Nephron (organoid): ENCODE results near the gene TOR4A.

ENCODE experiments used
- H3K27ac Mint-ChIP-seq, 3 experiments: 2 replicates each; pipeline ENCODE4 v1.8.0; 2020; ENCODE audit warnings: mixed read lengths in 3 of 3, mild to moderate bottlenecking in 2 of 3, moderate library complexity in 1 of 3
- H3K27me3 Mint-ChIP-seq: 2 replicates; pipeline ENCODE4 v1.8.0; 2021; ENCODE audit warnings: low read depth, mild to moderate bottlenecking, moderate library complexity, mixed read lengths
- H3K36me3 Mint-ChIP-seq: 2 replicates; pipeline ENCODE4 v1.8.0; 2020; ENCODE audit warnings: low read depth, mixed read lengths
- H3K4me1 Mint-ChIP-seq: 2 replicates; pipeline ENCODE4 v1.8.0; 2020; ENCODE audit warnings: mixed read lengths
- H3K4me3 Mint-ChIP-seq, 3 experiments: 2 replicates each; pipeline ENCODE4 v1.8.0; 2020; ENCODE audit warnings: mild to moderate bottlenecking in 3 of 3, mixed read lengths in 3 of 3, moderate library complexity in 2 of 3
- H3K9me3 Mint-ChIP-seq: 2 replicates; pipeline ENCODE4 v1.8.0; 2020; ENCODE audit warnings: mixed read lengths
- CTCF ChIP-seq, 3 experiments: fragments of 200-600 bp; sonication (generic); IDR thresholded peaks; one replicate each; pipeline ENCODE4 v1.5.0; 2021; ENCODE audit warnings: antibody characterized with exemption in 3 of 3; ENCODE audit not compliant: unreplicated experiment in 3 of 3

TOR4A gene

DNA sequence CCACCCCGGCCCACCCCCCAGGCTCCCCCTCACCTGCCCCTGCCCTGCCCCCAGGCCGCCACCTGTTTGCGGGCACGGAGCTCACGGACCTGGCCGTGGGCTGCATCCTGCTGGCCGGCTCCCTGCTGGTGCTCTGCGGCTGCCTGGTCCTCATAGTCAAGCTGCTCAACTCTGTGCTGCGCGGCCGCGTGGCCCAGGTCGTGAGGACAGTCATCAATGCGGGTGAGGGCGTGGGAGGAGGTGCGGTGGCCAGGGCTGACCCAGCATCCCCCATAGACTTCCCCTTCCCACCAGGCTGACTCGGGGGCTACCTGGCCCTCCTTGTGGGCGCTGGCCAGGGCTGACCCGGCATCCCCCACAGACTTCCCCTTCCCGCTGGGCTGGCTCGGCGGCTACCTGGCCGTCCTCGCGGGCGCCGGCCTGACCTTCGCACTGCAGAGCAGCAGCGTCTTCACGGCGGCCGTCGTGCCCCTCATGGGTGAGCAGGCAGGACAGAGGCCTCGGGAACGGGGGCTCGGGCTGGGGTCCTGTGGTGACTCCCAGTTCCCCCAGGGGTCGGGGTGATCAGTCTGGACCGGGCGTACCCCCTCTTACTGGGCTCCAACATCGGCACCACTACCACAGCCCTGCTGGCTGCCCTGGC is 43.4 kb upstream of the TOR4A start:
- H3K4me3 Mint-ChIP-seq: no peak overlapping the region
- TF ChIP-seq CTCF (IDR thresholded peaks at IDR 0.05; ENCODE audit: unreplicated experiment in 3 of 3): no peak
- no peak overlapping the region for H3K27ac Mint-ChIP-seq
- H3K27me3 Mint-ChIP-seq: peaks cover 5% of the 10 kb centered on the region
- no peaks in the 10 kb centered on the region for H3K36me3 Mint-ChIP-seq
- no peaks in the 10 kb centered on the region for H3K9me3 Mint-ChIP-seq
- H3K4me1 Mint-ChIP-seq: peaks cover 19% of the 10 kb centered on the region

DNA sequence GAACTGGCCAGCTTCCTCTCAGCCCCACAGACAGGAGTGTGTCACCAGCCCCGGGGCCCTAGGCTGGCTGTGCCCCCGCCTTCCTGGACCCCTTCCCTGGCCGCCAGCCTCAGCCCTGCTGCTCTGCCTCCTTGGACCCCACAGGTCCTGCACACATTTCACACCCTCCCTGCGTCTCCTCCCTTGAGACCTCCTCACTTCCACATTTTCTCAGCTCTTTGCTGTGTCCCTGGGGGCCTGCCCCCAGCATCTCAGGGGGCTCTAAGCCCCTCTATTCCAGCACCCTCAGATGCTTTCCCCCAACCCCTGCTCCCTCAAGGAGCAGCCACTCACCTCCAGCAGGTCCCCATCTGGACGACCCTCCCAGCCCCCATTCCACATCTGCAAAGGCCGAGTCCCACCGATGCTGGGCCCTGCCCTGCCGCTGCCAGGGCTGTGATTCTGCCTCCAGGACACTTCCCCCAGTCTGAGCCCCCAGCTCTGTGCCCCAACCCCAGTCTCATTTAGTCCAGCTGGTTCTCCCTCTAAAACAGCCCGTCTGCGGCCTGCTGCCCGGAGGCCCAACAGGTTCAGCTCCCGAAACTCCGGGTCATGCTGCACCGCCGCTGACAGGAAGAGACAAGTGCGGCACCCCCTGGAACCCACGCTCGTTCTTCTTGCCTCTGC is 42.6 kb upstream of the TOR4A start:
- H3K27me3 Mint-ChIP-seq: peaks cover 5% of the 10 kb centered on the region
- peak overlapping the region in 1 of 3 experiments; percentile 35 for H3K27ac Mint-ChIP-seq
- H3K4me3 Mint-ChIP-seq: peak overlapping the region in 2 of 3 experiments; percentile 40 to 42
- TF ChIP-seq CTCF (IDR thresholded peaks at IDR 0.05; ENCODE audit: unreplicated experiment in 3 of 3): no peak
- H3K4me1 Mint-ChIP-seq: peaks cover 19% of the 10 kb centered on the region
- H3K9me3 Mint-ChIP-seq: no peaks in the 10 kb centered on the region
- H3K36me3 Mint-ChIP-seq: no peaks in the 10 kb centered on the region

DNA sequence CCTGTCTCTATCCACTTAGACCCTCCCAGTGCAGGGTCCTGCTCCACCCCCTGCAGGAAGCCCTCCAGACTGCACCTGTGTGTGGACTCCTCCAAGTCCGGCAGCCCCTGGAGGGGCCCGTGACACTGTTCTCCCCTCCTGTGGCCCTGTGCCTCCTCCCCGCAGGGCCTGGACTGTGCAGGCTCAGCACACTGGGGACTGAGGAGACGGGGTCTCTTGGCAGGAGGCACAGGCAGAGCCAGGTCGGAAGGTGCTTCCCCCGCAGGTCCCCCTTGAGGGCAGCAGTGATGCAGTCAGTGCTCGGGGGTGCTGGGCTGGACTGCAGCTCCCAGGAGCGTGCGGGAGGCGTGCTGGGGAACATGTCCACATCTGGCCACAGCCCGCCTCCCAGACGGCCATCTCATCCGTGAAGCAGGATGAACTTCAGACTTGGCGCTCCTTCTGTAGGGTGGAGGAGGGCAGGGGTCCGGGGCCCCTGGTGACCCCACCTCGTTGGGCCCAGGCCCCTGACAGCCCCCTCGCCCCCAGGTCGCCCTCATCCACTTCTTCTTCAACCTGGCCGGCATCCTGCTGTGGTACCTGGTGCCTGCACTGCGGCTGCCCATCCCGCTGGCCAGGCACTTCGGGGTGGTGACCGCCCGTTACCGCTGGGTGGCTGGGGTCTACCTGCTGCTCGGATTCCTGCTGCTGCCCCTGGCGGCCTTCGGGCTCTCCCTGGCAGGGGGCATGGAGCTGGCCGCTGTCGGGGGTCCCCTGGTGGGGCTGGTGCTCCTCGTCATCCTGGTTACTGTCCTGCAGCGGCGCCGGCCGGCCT is 41.9 kb upstream of the TOR4A start:
- Mint-ChIP-seq H3K4me3 (peak overlapping the region in 1 of 3 experiments; percentile 40), H3K36me3 (no peaks in the 10 kb centered on the region)

DNA sequence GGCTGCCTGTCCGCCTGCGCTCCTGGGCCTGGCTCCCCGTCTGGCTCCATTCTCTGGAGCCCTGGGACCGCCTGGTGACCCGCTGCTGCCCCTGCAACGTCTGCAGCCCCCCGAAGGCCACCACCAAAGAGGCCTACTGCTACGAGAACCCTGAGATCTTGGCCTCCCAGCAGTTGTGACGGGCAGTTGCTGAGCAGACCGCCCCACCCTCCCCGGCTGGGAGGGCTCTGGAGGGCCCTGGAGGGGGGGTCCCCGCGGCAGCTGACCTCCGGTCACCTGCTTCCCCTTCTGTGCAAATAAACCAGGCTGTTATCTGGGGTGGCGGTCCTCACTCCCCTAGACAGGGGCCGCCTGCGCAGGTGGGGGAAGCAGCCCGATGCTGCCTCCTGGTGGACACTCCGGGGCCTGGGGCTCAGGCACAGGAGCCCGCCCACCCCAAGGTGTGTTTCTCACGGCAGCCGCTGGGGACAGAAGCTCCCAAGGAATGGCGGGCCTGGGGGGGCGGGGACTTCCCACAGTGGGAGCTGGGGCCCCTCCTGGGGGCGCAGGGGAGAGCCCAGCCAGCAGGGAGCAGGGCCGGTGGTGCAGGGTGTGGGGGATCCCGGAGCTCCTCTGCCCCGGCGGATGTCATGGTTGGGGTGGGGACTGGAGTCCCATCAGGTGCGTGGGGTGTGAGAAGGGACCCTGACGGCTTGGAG is 41.1 kb upstream of the TOR4A start:
- no peaks in the 10 kb centered on the region for H3K9me3 Mint-ChIP-seq
- no peak overlapping the region for H3K27ac Mint-ChIP-seq

More for the DNA sequence above, 41.9 kb upstream of the TOR4A start:
- no peak for TF ChIP-seq CTCF (IDR thresholded peaks at IDR 0.05; ENCODE audit: unreplicated experiment in 3 of 3)
- H3K9me3 Mint-ChIP-seq: no peaks in the 10 kb centered on the region
- peaks cover 5% of the 10 kb centered on the region for H3K27me3 Mint-ChIP-seq
- peak overlapping the region in 1 of 3 experiments; percentile 35 for H3K27ac Mint-ChIP-seq
- H3K4me1 Mint-ChIP-seq: peaks cover 19% of the 10 kb centered on the region

More for the DNA sequence above, 41.1 kb upstream of the TOR4A start:
- Mint-ChIP-seq H3K36me3 (no peaks in the 10 kb centered on the region), H3K27me3 (peaks cover 5% of the 10 kb centered on the region), H3K4me3 (no peak overlapping the region), H3K4me1 (peaks cover 24% of the 10 kb centered on the region)
- TF ChIP-seq CTCF (IDR thresholded peaks at IDR 0.05; ENCODE audit: unreplicated experiment in 3 of 3): peak; percentile 99 to 100 (median 100)
